GM18868 (cell line): Measurements from ENCODE around the gene SIRT2.

Experiments used
- ATAC-seq: cut with Tn5 transposase; IDR thresholded peaks from one replicate; pipeline ENCODE4 v1.9.1; 2021; ENCODE audit warnings: mild to moderate bottlenecking, moderate library complexity; ENCODE audit not compliant: unreplicated experiment

Gene SIRT2

GRCh38 chr19:38920602-38921419 lies 21.4 kb upstream of the SIRT2 start:
- no peak for ATAC-seq

GRCh38 chr19:38919837-38920601 lies 20.6 kb upstream of the SIRT2 start:
- no peak for ATAC-seq

GRCh38 chr19:38918526-38918925 lies 19.1 kb upstream of the SIRT2 start:
- no peak for ATAC-seq

GRCh38 chr19:38917921-38918491 lies 18.6 kb upstream of the SIRT2 start:
- no peak for ATAC-seq

GRCh38 chr19:38917516-38917915 lies 18.1 kb upstream of the SIRT2 start:
- no peak for ATAC-seq

GRCh38 chr19:38915329-38916321 lies 16.2 kb upstream of the SIRT2 start:
- no peak for ATAC-seq

- no peak for ATAC-seq
Observed at GRCh38 chr19:38913958-38914357, 14.5 kb upstream of the SIRT2 start.

GRCh38 chr19:38912600-38913514 lies 13.4 kb upstream of the SIRT2 start:
- no peak for ATAC-seq

- no peak for ATAC-seq
Observed at GRCh38 chr19:38911388-38912001, 12.1 kb upstream of the SIRT2 start.

- no peak for ATAC-seq
Observed at GRCh38 chr19:38910488-38910887, 11.1 kb upstream of the SIRT2 start.

GRCh38 chr19:38908911-38909310 lies 9.5 kb upstream of the SIRT2 start:
- no peak for ATAC-seq

GRCh38 chr19:38907670-38908069 lies 8.3 kb upstream of the SIRT2 start:
- no peak for ATAC-seq

- ATAC-seq: no peak
Observed at GRCh38 chr19:38907227-38907626, 7.8 kb upstream of the SIRT2 start.

- ATAC-seq: no peak
Observed at GRCh38 chr19:38905620-38906019, 6.2 kb upstream of the SIRT2 start.

- no peak for ATAC-seq
Observed at GRCh38 chr19:38904581-38905539, 5.4 kb upstream of the SIRT2 start.

- no peak for ATAC-seq
Observed at GRCh38 chr19:38901683-38902082, 2.3 kb upstream of the SIRT2 start.

- no peak for ATAC-seq
Observed at GRCh38 chr19:38900743-38901190, 1.3 kb upstream of the SIRT2 start.

GRCh38 chr19:38900202-38900629 lies 798 bp upstream of the SIRT2 start:
- ATAC-seq: no peak
